Cardiac ventricle fibroblast (primary cell): ENCODE measurements around the gene ADAT2. TPM values are rescaled to one million over a fixed set of nuclear protein-coding genes. Genes with fewer than 3 reads are reported as not detected.

Experiments used
- total RNA-seq: library from RNA; depleted of rRNA; stranded (reverse); fragments of >200 nt; gene quantifications from 2 replicates; pipeline ENCODE4 v1.2.3, GENCODE V29; 2015

The ADAT2 gene
- total RNA-seq = 1.2 and 3.9 TPM in 2 replicates

DNA sequence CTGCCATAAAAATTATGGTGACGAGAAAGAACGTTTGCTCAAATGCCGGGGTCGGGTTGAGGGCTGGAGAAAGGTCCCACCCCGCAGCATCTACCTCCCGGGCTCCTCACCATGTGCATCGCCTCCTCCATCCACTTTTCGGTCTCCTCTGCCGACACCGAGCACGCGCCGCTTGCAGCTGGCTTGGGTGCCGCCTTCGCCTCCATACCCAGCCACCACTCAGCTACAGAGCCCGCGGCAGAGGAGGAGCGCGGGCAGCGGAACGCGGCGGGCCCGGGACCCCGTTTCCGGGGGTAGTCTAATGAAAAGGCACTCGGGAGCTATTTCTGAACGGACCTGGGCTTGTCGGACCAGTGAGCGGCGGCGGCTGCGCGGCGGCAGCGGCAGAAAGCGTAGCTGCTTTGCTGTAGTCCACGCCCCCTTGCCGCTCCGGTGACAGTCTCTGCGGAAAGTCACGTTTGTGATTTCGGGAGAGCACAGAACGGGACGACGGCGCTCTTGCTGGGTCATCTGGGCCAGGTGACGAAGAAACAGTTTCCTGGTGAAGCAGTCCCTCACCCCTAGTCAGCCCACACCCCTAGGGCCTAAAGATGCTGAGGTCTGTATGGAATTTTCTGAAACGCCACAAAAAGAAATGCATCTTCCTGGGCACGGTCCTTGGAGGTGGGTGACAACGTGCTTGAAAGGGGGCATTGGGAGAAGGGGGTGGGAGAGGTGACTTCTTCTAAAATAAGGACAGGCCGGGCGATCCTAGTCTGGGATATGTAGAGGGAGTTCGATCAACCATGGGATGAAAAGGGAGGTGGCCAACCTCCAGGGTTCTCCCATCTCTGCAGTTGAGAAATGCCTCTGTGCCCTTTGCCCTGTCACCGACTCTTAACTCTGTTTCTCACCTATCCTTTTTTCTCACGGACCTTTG, at the start of gene ADAT2, which contains the start of gene PEX3:
TSS of gene ADAT2 (minus strand) at position 243 of the 919 bp plus-strand sequence. CDS start at position 206, 37 bp downstream.
TSS of gene PEX3 (plus strand) at position 353 of the 919 bp plus-strand sequence. CDS start at position 591, 238 bp downstream.

Other genes starting within 250 kb of the ADAT2 start
- 11.4 and 14.0 TPM in 2 replicates for gene PEX3, start 110 bp upstream of the ADAT2 start, total RNA-seq
- 38.5 and 46.1 TPM in 2 replicates for gene FUCA2, start 61.0 kb upstream of the ADAT2 start, total RNA-seq
- gene PHACTR2, start 227.3 kb upstream of the ADAT2 start, total RNA-seq = 28.1 and 31.6 TPM in 2 replicates